ENCODE data around the gene DRC7. TPM values are rescaled to one million over a fixed set of nuclear protein-coding genes. Genes with fewer than 3 reads are reported as not detected.

DRC7 gene
- total and polyA plus RNA-seq, 9 of the 15 experiments (the other 6 are each of a cell fraction or from before 2014, with no cell fraction given), result 0.04 to 0.33 (median 0.12) TPM; not detected in 3

GRCh38 chr16:57664662-57665025, 30.0 kb upstream of the DRC7 start:
- Histone ChIP-seq H3K4me1 (replicated peaks in 1 of 2; ENCODE audit: control insufficient read depth in 2 of 2, insufficient read depth in 2 of 2, low read length in 2 of 2) (peaks cover 19 to 34% of the 10 kb centered on the region in 2 experiments), H3K9ac (ENCODE audit: insufficient read depth in 1 of 2, low read depth in 2 of 2, low read length in 2 of 2) (peak overlapping the region in 1 of 2 experiments; percentile 61; a peak in 1 of 4 replicates), H3K27ac (ENCODE audit: extremely low read depth, low read depth, low read length) (no peak overlapping the region), H4K20me1 (replicated peaks; ENCODE audit: control insufficient read depth, insufficient read depth, low read length) (no peaks in the 10 kb centered on the region), H3K27me3 (ENCODE audit: control insufficient read depth in 2 of 2, insufficient read depth in 2 of 2, low read length in 2 of 2) (no peaks in the 10 kb centered on the region), H3K79me2 (ENCODE audit: control insufficient read depth, insufficient read depth, low read length) (no peaks in the 10 kb centered on the region), H3K9me1 (ENCODE audit: control insufficient read depth, insufficient read depth, low read length) (peaks cover 3% of the 10 kb centered on the region), H3K4me3 (no peak overlapping the region), H3K36me3 (ENCODE audit: control insufficient read depth, insufficient read depth, low read length) (no peaks in the 10 kb centered on the region), H3K4me2 (ENCODE audit: insufficient read depth, low read length) (no peak overlapping the region), H2AFZ (ENCODE audit: low read depth, low read length) (no peak overlapping the region), H3K9me3 (replicated peaks; ENCODE audit: control insufficient read depth, insufficient read depth, low read depth, low read length) (no peaks in the 10 kb centered on the region)
- in situ Hi-C loops (cut with MboI) (loop anchor here (5.0 kb wide), 1 partner anchor 53 kb away; no protein-coding TSS in a partner anchor), intact Hi-C loops (cut with micrococcal nuclease) (loop anchor here (10.0 kb wide), 1 partner anchor 230 kb away; no protein-coding TSS in a partner anchor)
- no peak for FAIRE-seq
- ATAC-seq, result no peak
- 54% methylated on average over 6 of the region's 6 CpGs for WGBS (ENCODE audit: insufficient coverage, low coverage, missing lambda C conversion rate)
- TF ChIP-seq ELK1 (CRISPR knock-in tag; IDR thresholded peaks at IDR 0.05) (no peak), ZFP36 (IDR thresholded peaks at IDR 0.05; ENCODE audit: low read depth, low read length, partially characterized antibody) (peak; percentile 74)
- no TSS peak for BruUV-seq (replicated peaks)
- POLR2A ChIA-PET, result interaction anchor here (0.6 kb wide), 1 partner anchor 19 kb away, joined by 3 read pairs; no protein-coding TSS in a partner anchor
- DNase-seq (ENCODE audit: extremely low read depth in 1 of 4, low spot score in 3 of 4), result no peak
- CTCF ChIA-PET (ENCODE audit: low intra/inter-chr PET ratio), result no interaction called here

DNA sequence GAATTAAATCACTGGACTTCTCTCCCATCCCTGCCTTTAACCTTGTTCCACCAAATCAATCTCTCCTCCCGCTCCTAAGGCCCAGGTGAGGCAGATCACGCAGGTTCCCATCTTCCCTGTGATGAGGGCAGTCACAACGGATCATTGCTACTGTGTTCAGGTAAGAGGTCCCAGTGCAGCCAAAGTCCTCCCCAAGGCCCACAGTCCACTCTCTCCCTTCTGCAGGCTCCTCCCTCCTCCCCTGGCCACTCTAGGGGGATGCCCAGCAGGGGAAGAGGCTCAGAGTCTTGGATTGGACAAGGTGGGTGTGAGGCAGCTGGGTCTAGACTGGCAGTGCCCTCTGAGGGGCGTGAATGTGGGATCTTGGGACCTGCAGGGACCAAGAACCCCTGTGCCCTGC, 29.1 kb upstream of the DRC7 start:
- no peak overlapping the region for H3K4me2 ChIP-seq (ENCODE audit: insufficient read depth, low read length)
- no peak overlapping the region for H3K4me3 ChIP-seq
- no peaks in the 10 kb centered on the region for H3K9me3 ChIP-seq (replicated peaks; ENCODE audit: control insufficient read depth, insufficient read depth, low read depth, low read length)
- peaks cover 3% of the 10 kb centered on the region for H3K9me1 ChIP-seq (ENCODE audit: control insufficient read depth, insufficient read depth, low read length)
- H3K36me3 ChIP-seq (ENCODE audit: control insufficient read depth, insufficient read depth, low read length), result no peaks in the 10 kb centered on the region
- no peak overlapping the region for H3K27ac ChIP-seq (ENCODE audit: extremely low read depth, low read depth, low read length)
- ChIA-PET POLR2A (interaction anchor here (0.7 to 0.8 kb wide), 2 partner anchors 18 to 139 kb away, joined by 3 to 4 read pairs; no protein-coding TSS in a partner anchor), CTCF (ENCODE audit: low intra/inter-chr PET ratio) (interaction anchor here (0.6 kb wide), 1 partner anchor 198 kb away, joined by 3 read pairs; no protein-coding TSS in a partner anchor)
- FAIRE-seq, result no peak
- no TSS peak for BruUV-seq (replicated peaks)
- no peak for DNase-seq (ENCODE audit: extremely low read depth in 1 of 4, low spot score in 3 of 4)
- in situ Hi-C loops (cut with MboI), result loop anchor here (5.0 kb wide), 1 partner anchor 52 kb away; no protein-coding TSS in a partner anchor
- peaks cover 19 to 38% of the 10 kb centered on the region in 2 experiments for H3K4me1 ChIP-seq (replicated peaks in 1 of 2; ENCODE audit: control insufficient read depth in 2 of 2, insufficient read depth in 2 of 2, low read length in 2 of 2)
- no peaks in the 10 kb centered on the region for H3K27me3 ChIP-seq (ENCODE audit: control insufficient read depth in 2 of 2, insufficient read depth in 2 of 2, low read length in 2 of 2)
- H3K79me2 ChIP-seq (ENCODE audit: control insufficient read depth, insufficient read depth, low read length), result no peaks in the 10 kb centered on the region
- H3K9ac ChIP-seq (ENCODE audit: insufficient read depth in 1 of 2, low read depth in 2 of 2, low read length in 2 of 2), result 0 out of 4 replicates have a peak overlapping the region, but pooled peaks of 1 of the 2 experiments have one; percentile 41
- H2AFZ ChIP-seq (ENCODE audit: low read depth, low read length), result no peak overlapping the region
- 46% methylated on average over 4 of the region's 4 CpGs for WGBS (ENCODE audit: insufficient coverage, low coverage, missing lambda C conversion rate)
- ATAC-seq, result no peak
- H4K20me1 ChIP-seq (replicated peaks; ENCODE audit: control insufficient read depth, insufficient read depth, low read length), result no peaks in the 10 kb centered on the region
- intact Hi-C loops (cut with micrococcal nuclease), result loop anchor here (10.0 kb wide), 1 partner anchor 229 kb away; no protein-coding TSS in a partner anchor
- TF ChIP-seq ZC3H11A (IDR thresholded peaks at IDR 0.05; ENCODE audit: low read depth, low read length) (no peak), ZNF561 (CRISPR knock-in tag; conservative IDR thresholded peaks at IDR 0.05) (no peak), ZNF280B (CRISPR knock-in tag; IDR thresholded peaks at IDR 0.05) (no peak), ELK3 (CRISPR knock-in tag; IDR thresholded peaks at IDR 0.05) (no peak), POLR2A (conservative IDR thresholded peaks at IDR 0.05) (no peak), CEBPG (CRISPR knock-in tag; IDR thresholded peaks at IDR 0.05) (no peak), CEBPG (tag; conservative IDR thresholded peaks at IDR 0.05 in 1 of 2, IDR thresholded peaks at IDR 0.05 in 1 of 2) (no peak), HBP1 (CRISPR knock-in tag; IDR thresholded peaks at IDR 0.05) (no peak)
